OCI-LY7 (cell line): Measurements from ENCODE around the gene USPL1. TPM values are rescaled to one million over a fixed set of nuclear protein-coding genes. Genes with fewer than 3 reads are reported as not detected.

Source experiments
- BruUV-seq: library from RNA; stranded (reverse); fragments of 400-500 nt; replicated peaks from 2 replicates; lab custom pipeline; 2021; lab: Mats Ljungman, UMichigan
- CTCF ChIA-PET: fragments of 300-600 bp; sonication (Branson Sonifier 250); formaldehyde crosslinking; loops from one replicate; lab custom pipeline; 2022; ENCODE audit warnings: antibody characterized with exemption; ENCODE audit not compliant: unreplicated experiment; lab: Charles Lee
- POLR2A ChIA-PET: fragments of 300-600 bp; sonication (Branson Sonifier 250); formaldehyde crosslinking; loops from one replicate; lab custom pipeline; 2022; ENCODE audit warnings: antibody characterized with exemption; lab: Charles Lee
- DNase-seq: peaks from one replicate; pipeline ENCODE4 v3.0.0-alpha.2; 2015; ENCODE audit warnings: low spot score
- H2AFZ ChIP-seq: fragments of 200-600 bp; sonication (generic), shearing (Covaris generic); 2 replicates; pipeline ENCODE4 v1.6.1; 2014; ENCODE audit warnings: mild to moderate bottlenecking, antibody characterized with exemption, low read length, moderate library complexity
- H3K27ac ChIP-seq: fragments of 200-600 bp; sonication (generic); 2 replicates; pipeline ENCODE4 v1.5.1; 2014; ENCODE audit warnings: mixed run types, low read depth, mild to moderate bottlenecking, moderate library complexity, low read length, inconsistent platforms; ENCODE audit not compliant: poor library complexity, severe bottlenecking
- H3K36me3 ChIP-seq: fragments of 200-600 bp; sonication (generic); 2 replicates; pipeline ENCODE4 v1.6.1; 2014; ENCODE audit warnings: mild to moderate bottlenecking, antibody characterized with exemption, low read length, moderate library complexity, mixed read lengths; ENCODE audit not compliant: insufficient read depth
- H3K4me1 ChIP-seq: fragments of 200-600 bp; sonication (generic); 2 replicates; pipeline ENCODE4 v1.5.1; 2014; ENCODE audit warnings: mild to moderate bottlenecking, low read length; ENCODE audit not compliant: insufficient read depth, poor library complexity, severe bottlenecking
- H3K4me2 ChIP-seq: fragments of 200-600 bp; sonication (generic); 2 replicates; pipeline ENCODE4 v1.6.1; 2014; ENCODE audit warnings: mild to moderate bottlenecking, low read length
- H3K4me3 ChIP-seq: fragments of 200-600 bp; sonication (generic); 2 replicates; pipeline ENCODE4 v1.5.1; 2014; ENCODE audit warnings: mild to moderate bottlenecking, low read depth, low read length; ENCODE audit not compliant: poor library complexity, severe bottlenecking
- H3K79me2 ChIP-seq: fragments of 200-600 bp; sonication (generic); 2 replicates; pipeline ENCODE4 v1.6.1; 2016; ENCODE audit warnings: low read depth, mild to moderate bottlenecking, low read length, moderate library complexity, mixed read lengths; ENCODE audit not compliant: insufficient read depth
- H3K9me2 ChIP-seq: fragments of 200-600 bp; sonication (generic); 2 replicates; pipeline ENCODE4 v1.6.1; 2016; ENCODE audit warnings: mild to moderate bottlenecking, low read length, mixed read lengths; ENCODE audit not compliant: insufficient read depth
- H3K9me3 ChIP-seq: fragments of 200-600 bp; sonication (generic); 2 replicates; pipeline ENCODE4 v1.6.1; 2014; ENCODE audit warnings: mild to moderate bottlenecking, mixed run types, low read length, mixed read lengths
- H4K20me1 ChIP-seq: fragments of 200-600 bp; sonication (generic); 2 replicates; pipeline ENCODE4 v1.6.1; 2014; ENCODE audit warnings: mild to moderate bottlenecking, antibody characterized with exemption, low read length, moderate library complexity, mixed read lengths; ENCODE audit not compliant: insufficient read depth
- EZH2phosphoT487 ChIP-seq: fragments of 200-600 bp; sonication (generic); IDR thresholded peaks from 2 replicates; pipeline ENCODE4 v1.6.1; 2018; ENCODE audit warnings: low read depth, borderline replicate concordance, mild to moderate bottlenecking, mixed run types, antibody characterized with exemption, low read length, moderate library complexity, mixed read lengths
- intact Hi-C: fragments of 100-400 bp; cut with micrococcal nuclease; formaldehyde crosslinking; loops from one replicate; pipeline ENCODE4 v1.10.0; 2022; ENCODE audit not compliant: unreplicated experiment
- total RNA-seq, 2 experiments: library from RNA; depleted of rRNA in 1 of 2; stranded (reverse); fragments of >200 nt in 1 of 2; shearing (Covaris generic) in 1 of 2; gene quantifications; 2 replicates each; pipeline ENCODE4 v1.2.3, GENCODE V29; 2014 to 2022
- TF ChIP-seq, protein P1 (sequence below): fragments of 200-600 bp; sonication (generic); conservative IDR thresholded peaks from 2 replicates; pipeline ENCODE4 v1.5.1; 2014; ENCODE audit warnings: mild to moderate bottlenecking, antibody characterized with exemption, low read length, moderate library complexity, mixed read lengths

USPL1 gene
- total RNA-seq, 2 experiments from 2014 or later = 19.2 to 21.9 TPM

DNA sequence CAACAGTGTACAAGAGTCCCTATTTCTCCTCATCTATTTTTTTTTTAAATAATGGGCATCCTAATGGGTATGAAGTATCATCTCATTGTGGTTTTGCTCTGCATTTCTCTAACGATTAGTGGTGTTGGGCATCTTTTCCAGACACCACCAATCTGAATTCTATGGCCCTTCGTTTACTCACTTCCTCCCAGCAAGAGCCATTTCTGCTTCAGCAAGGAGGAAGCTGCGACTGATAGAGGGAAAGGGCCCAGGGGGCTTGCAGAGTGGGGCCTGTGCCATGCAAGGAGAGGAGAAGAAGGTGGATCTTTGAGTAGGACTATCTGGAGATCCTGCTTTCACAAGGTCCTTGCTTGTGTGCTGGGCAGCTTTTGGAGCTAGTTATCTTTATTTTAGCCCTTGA, 58.0 kb downstream of the USPL1 start:
- H3K27ac ChIP-seq = no peak overlapping the region
- H3K4me2 ChIP-seq = no peak overlapping the region
- peaks cover 13% of the 10 kb centered on the region for H3K4me1 ChIP-seq
- CTCF ChIA-PET = interaction anchor here (1.0 kb wide), 1 partner anchor 97 kb away, joined by 5 read pairs; no protein-coding TSS in a partner anchor
- no peaks in the 10 kb centered on the region for H3K79me2 ChIP-seq
- no peaks in the 10 kb centered on the region for H3K9me2 ChIP-seq
- H3K36me3 ChIP-seq = no peaks in the 10 kb centered on the region
- no peak overlapping the region for H3K4me3 ChIP-seq
- DNase-seq = no peak
- no peaks in the 10 kb centered on the region for H3K9me3 ChIP-seq
- TF ChIP-seq, protein P1, sequence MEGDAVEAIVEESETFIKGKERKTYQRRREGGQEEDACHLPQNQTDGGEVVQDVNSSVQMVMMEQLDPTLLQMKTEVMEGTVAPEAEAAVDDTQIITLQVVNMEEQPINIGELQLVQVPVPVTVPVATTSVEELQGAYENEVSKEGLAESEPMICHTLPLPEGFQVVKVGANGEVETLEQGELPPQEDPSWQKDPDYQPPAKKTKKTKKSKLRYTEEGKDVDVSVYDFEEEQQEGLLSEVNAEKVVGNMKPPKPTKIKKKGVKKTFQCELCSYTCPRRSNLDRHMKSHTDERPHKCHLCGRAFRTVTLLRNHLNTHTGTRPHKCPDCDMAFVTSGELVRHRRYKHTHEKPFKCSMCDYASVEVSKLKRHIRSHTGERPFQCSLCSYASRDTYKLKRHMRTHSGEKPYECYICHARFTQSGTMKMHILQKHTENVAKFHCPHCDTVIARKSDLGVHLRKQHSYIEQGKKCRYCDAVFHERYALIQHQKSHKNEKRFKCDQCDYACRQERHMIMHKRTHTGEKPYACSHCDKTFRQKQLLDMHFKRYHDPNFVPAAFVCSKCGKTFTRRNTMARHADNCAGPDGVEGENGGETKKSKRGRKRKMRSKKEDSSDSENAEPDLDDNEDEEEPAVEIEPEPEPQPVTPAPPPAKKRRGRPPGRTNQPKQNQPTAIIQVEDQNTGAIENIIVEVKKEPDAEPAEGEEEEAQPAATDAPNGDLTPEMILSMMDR = no peak
- no peak for TF ChIP-seq EZH2phosphoT487
- POLR2A ChIA-PET = interaction anchor here (0.6 kb wide), 1 partner anchor 10 kb away, joined by 3 read pairs; no protein-coding TSS in a partner anchor
- BruUV-seq = no TSS peak
- intact Hi-C loops = loop anchor here (5.0 to 10.0 kb wide), 2 partner anchors 189 to 367 kb away; no protein-coding TSS in a partner anchor
- H4K20me1 ChIP-seq = no peaks in the 10 kb centered on the region
- no peak overlapping the region for H2AFZ ChIP-seq

DNA sequence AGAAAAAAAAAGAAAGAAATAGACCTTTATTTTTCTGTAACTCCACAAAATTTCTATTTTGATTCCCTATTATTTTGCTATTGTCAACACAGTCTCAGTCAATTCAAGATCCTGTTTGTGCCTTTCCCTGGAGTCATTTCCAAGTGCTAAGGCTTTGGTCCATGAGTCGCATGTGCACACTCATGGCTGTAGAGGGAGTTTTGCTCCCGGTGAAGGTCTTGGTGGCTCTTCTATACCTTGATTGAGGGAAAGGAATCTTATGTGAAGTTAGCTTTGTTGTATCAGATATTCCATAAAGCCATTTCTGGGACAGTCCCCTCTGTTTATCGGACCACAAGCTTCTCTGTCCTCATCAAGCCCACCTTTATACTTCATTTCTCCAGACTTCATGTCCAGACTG, 59.0 kb downstream of the USPL1 start:
- no peaks in the 10 kb centered on the region for H3K36me3 ChIP-seq
- no peak overlapping the region for H3K27ac ChIP-seq
- H3K4me2 ChIP-seq = no peak overlapping the region
- no peaks in the 10 kb centered on the region for H3K9me3 ChIP-seq
- H4K20me1 ChIP-seq = no peaks in the 10 kb centered on the region
- ChIA-PET CTCF (no interaction called here), POLR2A (interaction anchor here (0.6 to 0.7 kb wide), 4 partner anchors 75 to 166 kb away, joined by 3 to 5 read pairs (median 4); no protein-coding TSS in a partner anchor)
- H3K9me2 ChIP-seq = no peaks in the 10 kb centered on the region
- no peaks in the 10 kb centered on the region for H3K79me2 ChIP-seq
- peaks cover 13% of the 10 kb centered on the region for H3K4me1 ChIP-seq
- H3K4me3 ChIP-seq = no peak overlapping the region
- intact Hi-C loops = loop anchor here (5.0 to 10.0 kb wide), 2 partner anchors 188 to 366 kb away; no protein-coding TSS in a partner anchor
- no peak for DNase-seq
- TF ChIP-seq, protein P1 = 0 out of 2 replicates have a peak, but pooled peaks have one; percentile 26
- TF ChIP-seq EZH2phosphoT487 = no peak
- BruUV-seq = no TSS peak
- no peak overlapping the region for H2AFZ ChIP-seq
